PC-3 (cell line): ENCODE results near the gene VWCE.

Source experiments
- CTCF ChIP-seq: fragments of 300-600 bp; sonication (generic); conservative IDR thresholded peaks from 2 replicates; pipeline ENCODE4 v1.5.1; 2017; ENCODE audit warnings: antibody characterized with exemption, low read depth, mild to moderate bottlenecking, low read length
- EZH2 ChIP-seq: fragments of 300-600 bp; sonication (generic); IDR thresholded peaks from one replicate; pipeline ENCODE4 v1.6.1; 2017; ENCODE audit warnings: antibody characterized with exemption, mild to moderate bottlenecking, low read length; ENCODE audit not compliant: unreplicated experiment
- EZH2phosphoT487 ChIP-seq: fragments of 300-600 bp; sonication (generic); IDR thresholded peaks from 2 replicates; pipeline ENCODE4 v1.6.1; 2018; ENCODE audit warnings: mild to moderate bottlenecking, antibody characterized with exemption, low read length, borderline replicate concordance

- TF ChIP-seq CTCF (no peak), EZH2phosphoT487 (no peak), EZH2 (no peak)
These were observed 17.7 kb downstream of the VWCE start for GRCh38 chr11:61277186-61278000.
